Thoracic aorta (tissue), 2 donors: ENCODE results near the gene TMEM134. TPM values are rescaled to one million over a fixed set of nuclear protein-coding genes. Genes with fewer than 3 reads are reported as not detected.

ENCODE experiments used
- ATAC-seq: fragments of 150-250 bp; one replicate; pipeline ENCODE4 v1.8.0; 2017; ENCODE audit warnings: low read depth; ENCODE audit not compliant: insufficient number of reproducible peaks, low FRiP score
- DNase-seq: peaks from one replicate; pipeline ENCODE4 v3.0.0-alpha.2; 2020; ENCODE audit warnings: low spot score
- H3K27ac ChIP-seq, 2 donors: fragments of 200-600 bp; sonication (generic); 1 replicate in 1 of 2; 2 replicates in 1 of 2; pipeline ENCODE4 v1.5.1; 2016; ENCODE audit warnings: mild to moderate bottlenecking in 2 of 2, moderate library complexity in 2 of 2
- H3K27me3 ChIP-seq: fragments of 200-600 bp; sonication (generic); replicated peaks from 2 replicates; pipeline ENCODE4 v1.6.0; 2016; ENCODE audit warnings: mild to moderate bottlenecking; ENCODE audit not compliant: insufficient read depth
- H3K36me3 ChIP-seq: fragments of 200-600 bp; sonication (generic); one replicate; pipeline ENCODE4 v1.5.1; 2016
- H3K4me1 ChIP-seq, 2 donors: fragments of 200-600 bp; sonication (generic); 1 replicate in 1 of 2; 2 replicates in 1 of 2; pipeline versions ENCODE4 v1.5.1 to v1.6.0; 2016; ENCODE audit warnings: low read depth in 2 of 2, mild to moderate bottlenecking in 1 of 2; ENCODE audit not compliant: control insufficient read depth in 1 of 2
- H3K4me3 ChIP-seq: fragments of 200-600 bp; sonication (generic); 2 replicates; pipeline ENCODE4 v1.5.1; 2016; ENCODE audit warnings: mild to moderate bottlenecking
- H3K9me3 ChIP-seq: fragments of 200-600 bp; sonication (generic); 2 replicates; pipeline ENCODE4 v1.5.1; 2016
- CTCF ChIP-seq: fragments of 200-600 bp; sonication (generic); IDR thresholded peaks from one replicate; pipeline ENCODE4 v1.5.1; 2019; ENCODE audit warnings: antibody characterized with exemption
- total RNA-seq, 2 donors: library from RNA; depleted of rRNA; stranded (reverse); fragments of >200 nt; gene quantifications; one replicate each; pipeline versions ENCODE4 v1.1.0 to v1.2.3, GENCODE V29; 2016

TMEM134 gene
- total RNA-seq, 2 donors from 2014 or later: 66.7 to 67.7 TPM

DNA sequence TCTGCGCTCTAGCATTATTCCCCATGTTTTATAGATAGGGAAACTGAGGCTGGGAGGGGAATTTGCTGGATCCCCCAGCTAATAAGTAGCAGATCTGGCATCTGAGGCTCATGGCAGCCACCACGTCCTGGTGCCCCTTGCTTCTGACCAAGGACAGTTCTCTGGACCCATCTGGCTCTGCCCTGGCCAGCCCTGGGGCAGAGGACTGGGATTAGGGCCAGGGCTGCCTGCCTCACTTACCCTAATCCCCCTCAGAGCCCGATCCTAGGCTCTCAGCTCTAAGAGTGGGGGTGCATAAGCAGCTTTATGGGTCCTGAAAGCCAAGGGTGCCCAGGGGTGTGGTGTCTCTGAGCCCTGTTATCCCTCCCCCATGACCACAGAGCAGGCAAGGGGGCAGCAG, 14.0 kb downstream of the TMEM134 start, which contains the start of gene CABP4:
TSS of gene CABP4 (plus strand) at position 301 of the 400 bp plus-strand sequence. CDS start at position 371, 70 bp downstream.
- no peak for ATAC-seq
- Histone ChIP-seq H3K9me3 (no peaks in the 10 kb centered on the region), H3K4me3 (no peak within 1 kb of the TSS), H3K36me3 (no peaks in the 10 kb centered on the region), H3K27me3 (no peaks in the 10 kb centered on the region), H3K27ac (no peak within 1 kb of the TSS), H3K4me1 (no peaks in the 10 kb centered on the region)
- no peak for DNase-seq
- no peak for TF ChIP-seq CTCF

GRCh38 chr11:67453816-67454732, 15.0 kb downstream of the TMEM134 start:
- TF ChIP-seq CTCF: no peak
- Histone ChIP-seq H3K27me3 (no peaks in the 10 kb centered on the region), H3K4me1 (no peaks in the 10 kb centered on the region), H3K4me3 (no peak overlapping the region), H3K9me3 (no peaks in the 10 kb centered on the region), H3K36me3 (no peaks in the 10 kb centered on the region), H3K27ac (no peak overlapping the region)
- no peak for DNase-seq
- ATAC-seq: no peak

GRCh38 chr11:67452141-67452952, 16.7 kb downstream of the TMEM134 start, which contains the start of gene GPR152:
Gene GPR152 (minus strand): TSS chr11:67452729. CDS start chr11:67452724, 5 bp downstream.
- Histone ChIP-seq H3K36me3 (no peaks in the 10 kb centered on the region), H3K27ac (no peak within 1 kb of the TSS), H3K9me3 (no peaks in the 10 kb centered on the region), H3K4me3 (no peak within 1 kb of the TSS), H3K4me1 (no peaks in the 10 kb centered on the region), H3K27me3 (no peaks in the 10 kb centered on the region)
- no peak for TF ChIP-seq CTCF
- ATAC-seq (no peak), DNase-seq (no peak)

DNA sequence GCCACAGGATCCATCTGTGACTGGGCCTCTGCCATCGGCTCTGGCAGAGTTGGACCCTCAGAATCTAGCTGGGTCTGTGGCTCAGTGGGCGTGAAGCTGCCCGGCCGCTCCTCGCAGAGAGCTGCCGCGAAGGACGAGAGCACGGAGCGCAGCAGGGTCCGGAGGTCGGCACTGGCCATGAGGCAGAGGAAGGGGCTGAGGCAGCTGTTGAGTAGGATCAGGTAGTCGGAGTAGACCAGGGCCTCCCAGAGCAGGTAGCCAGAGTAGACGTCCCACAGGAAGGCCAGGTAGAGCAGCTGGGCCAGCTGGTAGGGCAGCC, 17.4 kb downstream of the TMEM134 start:
- H3K4me3 ChIP-seq: no peak overlapping the region
- H3K9me3 ChIP-seq: no peaks in the 10 kb centered on the region
- no peaks in the 10 kb centered on the region for H3K27me3 ChIP-seq
- no peak for TF ChIP-seq CTCF
- H3K36me3 ChIP-seq: no peaks in the 10 kb centered on the region
- DNase-seq (no peak), ATAC-seq (no peak)
- H3K27ac ChIP-seq: no peak overlapping the region
- H3K4me1 ChIP-seq: no peaks in the 10 kb centered on the region
